BE2C (cell line): Measurements from ENCODE around the gene SLC6A18.

Source experiments
- DNase-seq: peaks from one replicate; pipeline ENCODE4 v3.0.0-alpha.2; 2020
- H3K27me3 ChIP-seq: fragments of 250-450 bp; sonication (Bioruptor Pico); 2 replicates; pipeline ENCODE4 v1.5.1; 2020; ENCODE audit warnings: mild to moderate bottlenecking
- H3K36me3 ChIP-seq: fragments of 250-450 bp; sonication (Bioruptor Pico); 2 replicates; pipeline ENCODE4 v1.5.1; 2020; ENCODE audit warnings: mild to moderate bottlenecking
- H3K4me1 ChIP-seq: fragments of 250-450 bp; sonication (Bioruptor Pico); 2 replicates; pipeline ENCODE4 v1.5.1; 2020
- H3K4me3 ChIP-seq: 2 replicates; pipeline ENCODE4 v1.5.1; 2011; ENCODE audit warnings: low read depth, low read length
- H3K9me3 ChIP-seq: fragments of 250-450 bp; sonication (Bioruptor Pico); 2 replicates; pipeline ENCODE4 v1.5.1; 2020
- CTCF ChIP-seq: IDR thresholded peaks from 2 replicates; pipeline ENCODE4 v1.5.1; 2012; ENCODE audit warnings: mild to moderate bottlenecking, low read depth, low read length

SLC6A18 gene

DNA sequence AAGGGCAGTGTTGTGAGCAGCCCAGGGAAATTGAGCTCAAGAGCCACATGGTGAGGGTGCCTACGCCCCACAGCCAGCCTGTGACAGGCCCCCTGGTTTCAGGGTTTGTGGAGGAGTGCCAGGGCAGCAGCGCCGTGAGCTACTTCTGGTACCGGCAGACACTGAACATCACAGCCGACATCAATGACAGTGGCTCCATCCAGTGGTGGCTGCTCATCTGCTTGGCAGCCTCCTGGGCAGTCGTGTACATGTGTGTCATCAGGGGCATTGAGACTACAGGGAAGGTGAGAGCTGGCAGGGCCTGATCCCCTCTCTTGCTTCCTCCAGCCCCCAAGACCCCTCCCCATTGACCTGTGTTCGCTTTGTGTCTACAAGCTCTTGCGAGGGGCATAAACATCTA is 10.2 kb downstream of the SLC6A18 start:
- no peaks in the 10 kb centered on the region for H3K36me3 ChIP-seq
- H3K4me1 ChIP-seq, result no peaks in the 10 kb centered on the region
- DNase-seq, result peak; percentile 56
- no peak overlapping the region for H3K4me3 ChIP-seq
- no peaks in the 10 kb centered on the region; the same call in 1 of the 2 replicates for H3K9me3 ChIP-seq
- H3K27me3 ChIP-seq, result no peaks in the 10 kb centered on the region; the same call in 1 of the 2 replicates
- peak; percentile 61 for TF ChIP-seq CTCF

- Histone ChIP-seq H3K27me3 (no peaks in the 10 kb centered on the region; the same call in 1 of the 2 replicates), H3K36me3 (no peaks in the 10 kb centered on the region), H3K9me3 (no peaks in the 10 kb centered on the region; the same call in 1 of the 2 replicates), H3K4me1 (no peaks in the 10 kb centered on the region), H3K4me3 (no peak overlapping the region)
- no peak for DNase-seq
- no peak for TF ChIP-seq CTCF
Observed at GRCh38 chr5:1235838-1236237, 10.7 kb downstream of the SLC6A18 start.

- DNase-seq, result no peak
- no peaks in the 10 kb centered on the region for H3K36me3 ChIP-seq
- no peaks in the 10 kb centered on the region; the same call in 1 of the 2 replicates for H3K9me3 ChIP-seq
- H3K27me3 ChIP-seq, result peaks cover 15% of the 10 kb centered on the region
- no peaks in the 10 kb centered on the region for H3K4me1 ChIP-seq
- TF ChIP-seq CTCF, result no peak
- no peak overlapping the region for H3K4me3 ChIP-seq
Observed at GRCh38 chr5:1239505-1240251, 14.5 kb downstream of the SLC6A18 start.

GRCh38 chr5:1240496-1241260 is 15.5 kb downstream of the SLC6A18 start:
- H3K9me3 ChIP-seq, result no peaks in the 10 kb centered on the region
- H3K4me1 ChIP-seq, result no peaks in the 10 kb centered on the region
- no peak for DNase-seq
- peaks cover 25% of the 10 kb centered on the region for H3K27me3 ChIP-seq
- TF ChIP-seq CTCF, result no peak
- H3K36me3 ChIP-seq, result no peaks in the 10 kb centered on the region
- no peak overlapping the region for H3K4me3 ChIP-seq

- peaks cover 34% of the 10 kb centered on the region for H3K27me3 ChIP-seq
- H3K9me3 ChIP-seq, result no peaks in the 10 kb centered on the region
Observed at GRCh38 chr5:1241509-1242080, 16.4 kb downstream of the SLC6A18 start.

More at GRCh38 chr5:1241509-1242080, 16.4 kb downstream of the SLC6A18 start:
- DNase-seq, result no peak
- no peak for TF ChIP-seq CTCF
- H3K36me3 ChIP-seq, result no peaks in the 10 kb centered on the region
- no peaks in the 10 kb centered on the region for H3K4me1 ChIP-seq
- no peak overlapping the region for H3K4me3 ChIP-seq
